SU-DHL-6 (cell line): Measurements from ENCODE around the gene MAPK10.

Experiments
- EZH2phosphoT487 ChIP-seq: fragments of 200-600 bp; sonication (generic), shearing (Covaris generic); conservative IDR thresholded peaks from 2 replicates; pipeline ENCODE4 v1.6.1; 2018; ENCODE audit warnings: mild to moderate bottlenecking, antibody characterized with exemption, low read length, moderate library complexity, mixed read lengths
- TF ChIP-seq, protein P1 (sequence below): fragments of 200-600 bp; sonication (generic); IDR thresholded peaks from one replicate; pipeline ENCODE4 v1.5.1; 2017; ENCODE audit warnings: antibody characterized with exemption, mild to moderate bottlenecking, low read length, moderate library complexity; ENCODE audit not compliant: insufficient read depth, poor library complexity, severe bottlenecking

GRCh38 chr4:86278126-86278525 is 81.7 kb downstream of the MAPK10 start:
- TF ChIP-seq, protein P1, sequence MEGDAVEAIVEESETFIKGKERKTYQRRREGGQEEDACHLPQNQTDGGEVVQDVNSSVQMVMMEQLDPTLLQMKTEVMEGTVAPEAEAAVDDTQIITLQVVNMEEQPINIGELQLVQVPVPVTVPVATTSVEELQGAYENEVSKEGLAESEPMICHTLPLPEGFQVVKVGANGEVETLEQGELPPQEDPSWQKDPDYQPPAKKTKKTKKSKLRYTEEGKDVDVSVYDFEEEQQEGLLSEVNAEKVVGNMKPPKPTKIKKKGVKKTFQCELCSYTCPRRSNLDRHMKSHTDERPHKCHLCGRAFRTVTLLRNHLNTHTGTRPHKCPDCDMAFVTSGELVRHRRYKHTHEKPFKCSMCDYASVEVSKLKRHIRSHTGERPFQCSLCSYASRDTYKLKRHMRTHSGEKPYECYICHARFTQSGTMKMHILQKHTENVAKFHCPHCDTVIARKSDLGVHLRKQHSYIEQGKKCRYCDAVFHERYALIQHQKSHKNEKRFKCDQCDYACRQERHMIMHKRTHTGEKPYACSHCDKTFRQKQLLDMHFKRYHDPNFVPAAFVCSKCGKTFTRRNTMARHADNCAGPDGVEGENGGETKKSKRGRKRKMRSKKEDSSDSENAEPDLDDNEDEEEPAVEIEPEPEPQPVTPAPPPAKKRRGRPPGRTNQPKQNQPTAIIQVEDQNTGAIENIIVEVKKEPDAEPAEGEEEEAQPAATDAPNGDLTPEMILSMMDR, result no peak
- no peak for TF ChIP-seq EZH2phosphoT487
